Measurements from ENCODE around the gene FIGN. TPM values are rescaled to one million over a fixed set of nuclear protein-coding genes. Genes with fewer than 3 reads are reported as not detected.

The FIGN gene
- total and polyA plus RNA-seq, 2 of the 4 experiments (the other 2 are of a cell fraction), result 0.77 to 0.90 TPM

DNA sequence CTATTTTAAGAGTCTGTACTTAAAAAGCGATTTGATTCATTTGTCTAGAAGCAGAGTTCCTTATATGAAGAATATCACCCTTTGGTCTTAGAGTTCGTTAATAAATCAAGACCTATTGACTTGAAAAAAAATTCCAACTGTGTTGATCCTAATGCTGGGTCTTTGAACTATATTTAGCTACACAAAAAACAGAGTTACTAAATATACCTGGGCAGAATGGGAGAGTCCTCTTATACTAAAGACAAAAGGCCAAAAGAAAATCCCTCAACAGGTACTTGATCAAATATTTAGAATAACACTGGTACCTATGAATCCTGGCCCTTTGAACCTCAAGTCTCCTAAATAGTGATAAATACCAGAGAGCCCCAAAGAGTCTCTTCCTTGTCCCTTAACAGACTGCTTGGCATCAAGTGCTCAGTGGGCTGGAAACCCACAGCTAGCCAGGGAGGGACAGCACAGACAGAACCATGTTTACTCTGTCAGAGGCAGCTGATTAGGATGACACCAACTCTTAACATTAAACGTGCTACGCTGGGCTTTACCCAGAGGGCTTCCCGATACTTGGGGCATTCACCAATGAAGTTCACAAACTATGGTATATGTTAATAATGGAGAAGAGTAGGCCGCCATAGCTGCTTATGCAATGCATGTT, 95.1 kb downstream of the FIGN start:
- Histone ChIP-seq H3K4ac (ENCODE audit: low read depth, low read length) (no peak overlapping the region), H3K9ac (ENCODE audit: low read depth, low read length) (no peak overlapping the region), H3K9me3 (ENCODE audit: control insufficient read depth, insufficient read depth, low read length) (no peaks in the 10 kb centered on the region), H3K4me3 (ENCODE audit: insufficient read depth, low read depth, low read length) (no peak overlapping the region), H3K4me1 (ENCODE audit: control insufficient read depth, insufficient read depth, low read length) (no peaks in the 10 kb centered on the region), H3K27ac (ENCODE audit: insufficient read depth, low read length) (no peak overlapping the region), H4K8ac (ENCODE audit: low read depth in 2 of 2, low read length in 2 of 2) (no peak overlapping the region), H3K27me3 (ENCODE audit: control insufficient read depth, insufficient read depth, low read length) (no peaks in the 10 kb centered on the region), H3K18ac (ENCODE audit: low read depth, low read length) (no peak overlapping the region), H2BK120ac (ENCODE audit: low read depth, low read length) (no peak overlapping the region), H4K5ac (ENCODE audit: low read depth, low read length) (no peak overlapping the region), H2AFZ (replicated peaks; ENCODE audit: low read length, poor library complexity) (no peak overlapping the region), H3K36me3 (ENCODE audit: control insufficient read depth, insufficient read depth, low read length) (no peaks in the 10 kb centered on the region), H2AK9ac (replicated peaks; ENCODE audit: low read depth, low read length, poor library complexity) (no peak overlapping the region), H3K56ac (ENCODE audit: extremely low read depth, insufficient read depth, low read length) (no peak overlapping the region), H3K79me1 (ENCODE audit: low read depth in 1 of 2, low read length in 2 of 2) (peaks cover 3 to 4% of the 10 kb centered on the region in 2 experiments; a peak in 1 of 4 replicates), H3K23ac (ENCODE audit: low read depth, low read length) (no peak overlapping the region), H2BK5ac (ENCODE audit: low read depth, low read length, poor library complexity, severe bottlenecking) (no peak overlapping the region), H2BK20ac (ENCODE audit: low read depth, low read length) (no peak overlapping the region), H4K20me1 (ENCODE audit: insufficient read depth, low read length) (no peaks in the 10 kb centered on the region), H2BK15ac (ENCODE audit: low read depth, low read length) (no peak overlapping the region), H3K4me2 (ENCODE audit: low read depth, low read length) (no peak overlapping the region), H2AK5ac (ENCODE audit: low read depth, low read length) (no peak overlapping the region), H4K91ac (ENCODE audit: insufficient read depth, low read depth, low read length) (no peak overlapping the region), H3K14ac (replicated peaks; ENCODE audit: low read depth, low read length) (no peak overlapping the region), H3K9me1 (ENCODE audit: insufficient read depth, low read length) (no peaks in the 10 kb centered on the region)
- dilution Hi-C loops (cut with HindIII; ENCODE audit: low sequenced_read_pairs, unreplicated experiment), result no loop called here
- no peak for DNase-seq
- TF ChIP-seq SMC3 (IDR thresholded peaks at IDR 0.05; ENCODE audit: low read depth, low read length) (no peak), POLR2A (IDR thresholded peaks at IDR 0.05; ENCODE audit: low read depth, low read length) (no peak), RAD21 (IDR thresholded peaks at IDR 0.05; ENCODE audit: low read length) (no peak), MXI1 (IDR thresholded peaks at IDR 0.05; ENCODE audit: borderline replicate concordance, low read depth, low read length) (no peak), CTCF (conservative IDR thresholded peaks at IDR 0.05; ENCODE audit: low read depth, low read length) (no peak), RCOR1 (IDR thresholded peaks at IDR 0.05; ENCODE audit: insufficient replicate concordance, low read length) (no peak), USF2 (IDR thresholded peaks at IDR 0.05; ENCODE audit: low read depth, low read length) (no peak), MAFK (IDR thresholded peaks at IDR 0.05; ENCODE audit: low read depth, low read length) (no peak), NFE2L2 (IDR thresholded peaks at IDR 0.05; ENCODE audit: low read depth, low read length) (no peak), BHLHE40 (IDR thresholded peaks at IDR 0.05; ENCODE audit: low read depth, low read length) (no peak), CEBPB (IDR thresholded peaks at IDR 0.05; ENCODE audit: low read depth, low read length) (no peak), FOS (IDR thresholded peaks at IDR 0.05; ENCODE audit: low read depth, low read length) (no peak), MAZ (IDR thresholded peaks at IDR 0.05; ENCODE audit: borderline replicate concordance, low read depth, low read length) (no peak), RFX5 (IDR thresholded peaks at IDR 0.05; ENCODE audit: low read depth, low read length) (no peak), CHD1 (IDR thresholded peaks at IDR 0.05; ENCODE audit: low read depth, low read length) (no peak)
- in situ Hi-C loops (cut with MboI; ENCODE audit: low sequenced_read_pairs), result no loop called here
- intact Hi-C loops (cut with micrococcal nuclease), result no loop called here
- no TSS peak for BruUV-seq (replicated peaks)
- ChIA-PET POLR2A (ENCODE audit: unreplicated experiment) (no interaction called here), CTCF (no interaction called here)
- ATAC-seq (ENCODE audit: low read depth), result no peak
- no CpG with 5 or more reads among the region's 6 CpGs for WGBS, 2 experiments (ENCODE audit: extremely low coverage in 2 of 2, insufficient read length in 1 of 2)

Data from IMR-90 (cell line).